ENCODE measurements around the gene ZGLP1. TPM values are rescaled to one million over a fixed set of nuclear protein-coding genes. Genes with fewer than 3 reads are reported as not detected.

ZGLP1 gene
- total RNA-seq, 4 donors from 2014 or later: 0.80 to 3.1 TPM; not detected in 2

DNA sequence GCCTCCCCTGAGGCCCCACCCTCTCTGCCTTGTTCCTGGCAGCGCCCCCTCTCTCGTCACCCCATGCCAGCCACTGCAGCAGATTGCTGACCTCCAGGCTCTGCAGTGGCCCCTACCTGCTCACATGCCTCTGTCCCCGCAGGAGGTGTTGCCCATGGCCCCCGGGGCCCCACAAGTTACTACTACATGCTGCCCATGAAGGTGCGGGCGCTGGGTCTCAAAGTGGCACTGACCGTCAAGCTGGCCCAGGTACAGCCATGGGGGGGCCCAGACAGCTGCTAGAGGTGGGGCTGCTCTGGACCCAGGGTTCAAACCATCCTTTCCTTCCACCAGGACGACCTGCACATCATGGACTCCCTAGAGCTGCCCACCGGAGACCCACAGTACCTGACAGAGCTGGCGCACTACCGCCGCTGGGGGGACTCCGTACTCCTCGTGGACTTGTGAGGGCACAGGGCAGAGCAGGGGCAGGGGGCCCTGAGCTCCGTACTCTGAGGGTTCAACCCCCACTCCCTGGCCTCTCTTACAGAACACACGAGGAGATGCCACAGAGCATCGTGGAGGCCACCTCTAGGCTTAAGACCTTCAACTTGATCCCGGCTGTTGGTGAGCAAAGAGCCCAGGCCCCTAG lies 51.4 kb downstream of the ZGLP1 start:
- in situ Hi-C loops (cut with MboI; ENCODE audit: low sequenced_read_pairs in 4 of 4): no loop called here
- H3K27me3 ChIP-seq: no peaks in the 10 kb centered on the region
- no peak for ATAC-seq

DNA sequence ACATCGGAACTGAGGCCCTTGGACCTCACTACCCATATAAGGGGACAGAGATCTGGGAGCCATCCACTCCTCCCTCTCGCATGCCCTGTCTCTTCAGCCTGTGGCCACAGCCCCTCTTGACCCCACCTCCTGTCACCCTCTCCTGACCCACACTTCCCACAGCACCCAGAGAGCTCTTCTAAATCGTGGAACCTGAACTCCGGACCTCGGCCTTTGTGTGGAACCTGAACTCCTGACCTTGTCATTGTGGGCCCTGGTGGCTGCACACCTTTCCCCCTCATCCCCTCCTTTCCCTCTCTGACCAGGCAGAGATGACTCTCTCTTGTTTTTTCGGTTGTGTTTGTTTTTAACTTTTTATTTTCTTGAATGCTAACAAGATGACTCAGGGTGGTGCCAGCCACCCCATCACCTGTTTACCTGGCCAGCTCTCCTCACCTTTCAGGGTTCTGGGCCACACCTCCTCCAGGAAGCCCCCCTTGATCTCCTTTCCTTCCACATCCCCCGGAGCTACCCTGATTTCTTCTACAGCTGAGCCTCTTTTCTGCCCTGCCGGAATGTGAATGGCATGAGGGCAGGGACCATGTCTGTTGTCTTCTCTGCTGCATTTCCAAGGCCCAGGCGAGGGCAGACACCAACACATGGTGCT lies 52.5 kb downstream of the ZGLP1 start:
- no peak for TF ChIP-seq POLR2A (IDR thresholded peaks at IDR 0.05)
- TF ChIP-seq, protein P1, sequence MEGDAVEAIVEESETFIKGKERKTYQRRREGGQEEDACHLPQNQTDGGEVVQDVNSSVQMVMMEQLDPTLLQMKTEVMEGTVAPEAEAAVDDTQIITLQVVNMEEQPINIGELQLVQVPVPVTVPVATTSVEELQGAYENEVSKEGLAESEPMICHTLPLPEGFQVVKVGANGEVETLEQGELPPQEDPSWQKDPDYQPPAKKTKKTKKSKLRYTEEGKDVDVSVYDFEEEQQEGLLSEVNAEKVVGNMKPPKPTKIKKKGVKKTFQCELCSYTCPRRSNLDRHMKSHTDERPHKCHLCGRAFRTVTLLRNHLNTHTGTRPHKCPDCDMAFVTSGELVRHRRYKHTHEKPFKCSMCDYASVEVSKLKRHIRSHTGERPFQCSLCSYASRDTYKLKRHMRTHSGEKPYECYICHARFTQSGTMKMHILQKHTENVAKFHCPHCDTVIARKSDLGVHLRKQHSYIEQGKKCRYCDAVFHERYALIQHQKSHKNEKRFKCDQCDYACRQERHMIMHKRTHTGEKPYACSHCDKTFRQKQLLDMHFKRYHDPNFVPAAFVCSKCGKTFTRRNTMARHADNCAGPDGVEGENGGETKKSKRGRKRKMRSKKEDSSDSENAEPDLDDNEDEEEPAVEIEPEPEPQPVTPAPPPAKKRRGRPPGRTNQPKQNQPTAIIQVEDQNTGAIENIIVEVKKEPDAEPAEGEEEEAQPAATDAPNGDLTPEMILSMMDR (IDR thresholded peaks at IDR 0.05 in 4 of 5, conservative IDR thresholded peaks at IDR 0.05 in 1 of 5): no peak
- Histone ChIP-seq H3K4me1 (peaks cover 7 to 12% of the 10 kb centered on the region in 2 donors), H3K27me3 (no peaks in the 10 kb centered on the region), H3K4me3 (no peak overlapping the region), H3K36me3 (peaks cover 0 to 56% of the 10 kb centered on the region in 2 donors), H3K27ac (no peak overlapping the region), H3K9me3 (no peaks in the 10 kb centered on the region)
- in situ Hi-C loops (cut with MboI; ENCODE audit: low sequenced_read_pairs in 4 of 4): no loop called here
- intact Hi-C loops (cut with DNase I; ENCODE audit: low total_unique reads): no loop called here
- no peak for ATAC-seq
- no peak for DNase-seq

More for the DNA sequence above, 51.4 kb downstream of the ZGLP1 start:
- Histone ChIP-seq H3K36me3 (peaks cover 0 to 56% of the 10 kb centered on the region in 2 donors), H3K9me3 (no peaks in the 10 kb centered on the region), H3K4me3 (no peak overlapping the region), H3K27ac (peak overlapping the region in 1 of 4 donors; percentile 59), H3K4me1 (peaks cover under 1 to 4% of the 10 kb centered on the region in 2 donors)
- no peak for DNase-seq
- TF ChIP-seq POLR2A (IDR thresholded peaks at IDR 0.05): no peak
- TF ChIP-seq, protein P1 (IDR thresholded peaks at IDR 0.05 in 4 of 5, conservative IDR thresholded peaks at IDR 0.05 in 1 of 5): no peak
- intact Hi-C loops (cut with DNase I; ENCODE audit: low total_unique reads): loop anchor here (2.0 kb wide), 1 partner anchor 131 kb away; no protein-coding TSS in a partner anchor

DNA sequence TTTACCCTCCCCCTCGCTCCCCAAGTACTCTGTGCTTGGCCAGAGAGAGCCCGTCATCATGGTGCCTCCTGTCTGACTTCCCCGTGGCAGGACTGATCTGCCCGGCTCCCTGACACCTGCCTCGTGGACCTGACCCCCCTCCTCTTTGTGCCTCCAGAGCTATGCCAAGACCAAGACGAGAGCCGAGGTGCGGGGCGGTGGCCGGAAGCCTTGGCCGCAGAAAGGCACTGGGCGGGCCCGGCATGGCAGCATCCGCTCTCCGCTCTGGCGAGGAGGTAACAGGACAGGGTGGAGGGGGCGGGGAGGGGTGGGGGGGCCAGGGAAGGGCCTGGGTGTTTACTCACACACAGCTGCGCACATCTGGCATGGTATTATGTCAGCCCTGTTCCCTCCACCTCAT lies 53.1 kb downstream of the ZGLP1 start:
- DNase-seq (no peak), ATAC-seq (no peak)
- in situ Hi-C loops (cut with MboI; ENCODE audit: low sequenced_read_pairs in 4 of 4): no loop called here
- intact Hi-C loops (cut with DNase I; ENCODE audit: low total_unique reads): no loop called here
- H3K27ac ChIP-seq: no peak overlapping the region
- H3K36me3 ChIP-seq: peaks cover 0 to 56% of the 10 kb centered on the region in 2 donors
- no peak for TF ChIP-seq POLR2A (IDR thresholded peaks at IDR 0.05)
- TF ChIP-seq, protein P1 (IDR thresholded peaks at IDR 0.05 in 4 of 5, conservative IDR thresholded peaks at IDR 0.05 in 1 of 5): no peak
- no peaks in the 10 kb centered on the region for H3K9me3 ChIP-seq
- no peak overlapping the region for H3K4me3 ChIP-seq
- H3K4me1 ChIP-seq: peaks cover 7 to 12% of the 10 kb centered on the region in 2 donors
- H3K27me3 ChIP-seq: no peaks in the 10 kb centered on the region

- no peak for TF ChIP-seq POLR2A (IDR thresholded peaks at IDR 0.05)
- TF ChIP-seq, protein P1 (IDR thresholded peaks at IDR 0.05 in 4 of 5, conservative IDR thresholded peaks at IDR 0.05 in 1 of 5): no peak
- peaks cover 0 to 56% of the 10 kb centered on the region in 2 donors for H3K36me3 ChIP-seq
- intact Hi-C loops (cut with DNase I; ENCODE audit: low total_unique reads): no loop called here
Observed at GRCh38 chr19:10255358-10255757, 54.3 kb downstream of the ZGLP1 start.

More at GRCh38 chr19:10255358-10255757, 54.3 kb downstream of the ZGLP1 start:
- ATAC-seq (no peak), DNase-seq (no peak)
- Histone ChIP-seq H3K9me3 (no peaks in the 10 kb centered on the region), H3K27ac (no peak overlapping the region), H3K27me3 (no peaks in the 10 kb centered on the region), H3K4me1 (peaks cover 7 to 15% of the 10 kb centered on the region in 2 donors), H3K4me3 (no peak overlapping the region)
- in situ Hi-C loops (cut with MboI; ENCODE audit: low sequenced_read_pairs in 4 of 4): no loop called here

Other genes with a start within 250 kb of the ZGLP1 start
- gene SHFL, start 223.5 kb downstream of the ZGLP1 start, total RNA-seq: 10 to 100 TPM in 1 of 4 donors, 1 to 10 TPM in 3; 2.2 to 11.2 (median 2.8) TPM
- gene ANGPTL6, start 207.1 kb downstream of the ZGLP1 start, total RNA-seq: 1 to 10 TPM in 1 of 4 donors, not detected in 3; 4.0 TPM
- 10 to 100 TPM; 30.5 to 42.3 (median 36.7) TPM for gene PPAN, start 203.5 kb downstream of the ZGLP1 start, total RNA-seq
- 1 to 10 TPM in 3 of 4 donors, not detected in 1; 2.4 to 4.3 (median 3.9) TPM for gene P2RY11, start 198.1 kb downstream of the ZGLP1 start, total RNA-seq
- 100 to 1,000 TPM; 321 to 516 (median 354) TPM for gene EIF3G, start 189.9 kb downstream of the ZGLP1 start, total RNA-seq
- 10 to 100 TPM; 11.5 to 43.0 (median 17.7) TPM for gene DNMT1, start 114.9 kb downstream of the ZGLP1 start, total RNA-seq
- 1 to 10 TPM in 2 of 4 donors, under 1 TPM in 2; 0.56 to 2.2 (median 1.1) TPM for gene S1PR2, start 78.5 kb downstream of the ZGLP1 start, total RNA-seq
- gene MRPL4, start 57.6 kb downstream of the ZGLP1 start, total RNA-seq: 100 to 1,000 TPM in 1 of 4 donors, 10 to 100 TPM in 3; 68.3 to 112 (median 84.4) TPM
- gene ICAM1, start 38.7 kb downstream of the ZGLP1 start, total RNA-seq: 10 to 100 TPM in 1 of 4 donors, 1 to 10 TPM in 3; 5.0 to 10.5 (median 7.7) TPM
- gene ICAM4, start 22.9 kb downstream of the ZGLP1 start, total RNA-seq: not detected
- gene ICAM5, start 19.9 kb downstream of the ZGLP1 start, total RNA-seq: not detected
- 10 to 100 TPM in 3 of 4 donors, 1 to 10 TPM in 1; 9.1 to 32.0 (median 21.9) TPM for gene FDX2, start 6.2 kb upstream of the ZGLP1 start, total RNA-seq
- 10 to 100 TPM; 10.0 to 15.9 (median 11.8) TPM for gene RAVER1, start 23.7 kb upstream of the ZGLP1 start, total RNA-seq
- 1 to 10 TPM; 2.0 to 5.0 (median 3.2) TPM for gene ICAM3, start 29.8 kb upstream of the ZGLP1 start, total RNA-seq
- gene TYK2, start 70.8 kb upstream of the ZGLP1 start, total RNA-seq: 10 to 100 TPM; 32.6 to 58.5 (median 50.9) TPM
- gene CDC37, start 93.7 kb upstream of the ZGLP1 start, total RNA-seq: 100 to 1,000 TPM; 133 to 189 (median 163) TPM
- gene PDE4A, start 110.7 kb upstream of the ZGLP1 start, total RNA-seq: 10 to 100 TPM in 1 of 4 donors, 1 to 10 TPM in 3; 6.4 to 10.1 (median 8.4) TPM
- gene KEAP1, start 193.5 kb upstream of the ZGLP1 start, total RNA-seq: 100 to 1,000 TPM; 189 to 336 (median 228) TPM
- not detected for gene S1PR5, start 207.6 kb upstream of the ZGLP1 start, total RNA-seq
- gene ATG4D, start 234.1 kb upstream of the ZGLP1 start, total RNA-seq: 100 to 1,000 TPM in 2 of 4 donors, 10 to 100 TPM in 2; 67.6 to 127 (median 96.0) TPM